ENCODE data around the gene TMEM259.

- TF ChIP-seq CTCF (IDR thresholded peaks at IDR 0.05): no peak
- no peak for TF ChIP-seq EZH2 (IDR thresholded peaks at IDR 0.05; ENCODE audit: borderline replicate concordance, insufficient read depth, low read depth, low read length, poor library complexity, severe bottlenecking)
Measured at GRCh38 chr19:1016647-1017114, 4.2 kb downstream of the TMEM259 start.
